Activated T-cell treated with anti-CD3 and anti-CD28 coated beads, Interleukin-2, amount 50 U/mL, for 1 hour (primary cell): ENCODE measurements around the gene MLLT10.

Experiments
- DNase-seq: peaks from one replicate; pipeline ENCODE4 v3.0.0-alpha.2; 2020

MLLT10 gene

GRCh38 chr10:21533467-21534279 lies at the start of gene MLLT10:
MLLT10 (plus strand) TSS chr10:21534232; CDS start chr10:21534645, 413 bp downstream.
- peak; percentile 93 for DNase-seq

GRCh38 chr10:21487416-21488180 lies 46.4 kb upstream of the MLLT10 start:
- DNase-seq: no peak

- DNase-seq: no peak
These were observed 45.6 kb upstream of the MLLT10 start for GRCh38 chr10:21488246-21488956.

GRCh38 chr10:21488957-21489446 lies 45.0 kb upstream of the MLLT10 start:
- no peak for DNase-seq

- DNase-seq: no peak
These were observed 43.9 kb upstream of the MLLT10 start for GRCh38 chr10:21490028-21490710.

GRCh38 chr10:21490711-21491105 lies 43.3 kb upstream of the MLLT10 start:
- no peak for DNase-seq

GRCh38 chr10:21492421-21492820 lies 41.6 kb upstream of the MLLT10 start:
- DNase-seq: no peak

- no peak for DNase-seq
These were observed 40.2 kb upstream of the MLLT10 start for GRCh38 chr10:21493784-21494183.

GRCh38 chr10:21494191-21495001 lies 39.6 kb upstream of the MLLT10 start:
- peak; percentile 45 for DNase-seq

- no peak for DNase-seq
These were observed 38.9 kb upstream of the MLLT10 start for GRCh38 chr10:21495002-21495751.

- peak; percentile 95 for DNase-seq
These were observed 38.2 kb upstream of the MLLT10 start for GRCh38 chr10:21495752-21496342.

- DNase-seq: peak; percentile 67
These were observed 37.5 kb upstream of the MLLT10 start for GRCh38 chr10:21496343-21497176.

GRCh38 chr10:21497177-21497807 lies 36.7 kb upstream of the MLLT10 start:
- DNase-seq: peak; percentile 41

- no peak for DNase-seq
These were observed 35.7 kb upstream of the MLLT10 start for GRCh38 chr10:21498377-21498776.

GRCh38 chr10:21498986-21499385 lies 35.0 kb upstream of the MLLT10 start:
- no peak for DNase-seq

GRCh38 chr10:21499701-21500577 lies 34.1 kb upstream of the MLLT10 start:
- peak; percentile 36 for DNase-seq

GRCh38 chr10:21500578-21500910 lies 33.5 kb upstream of the MLLT10 start:
- DNase-seq: no peak

GRCh38 chr10:21501091-21501490 lies 32.9 kb upstream of the MLLT10 start:
- DNase-seq: no peak
